G401.6 (cell line): Measurements from ENCODE around the gene SLC39A7.
A peak's percentile ranks its signal among the peaks of the same experiment; 100 is the strongest.

Experiments used
- FAIRE-seq: peaks from 2 replicates; lab custom pipeline; 2012; peaks lifted over from hg19 to GRCh38; lab: Jason Lieb, UNC

SLC39A7 gene

GRCh38 chr6:33236852-33237251, 36.2 kb downstream of the SLC39A7 start:
- no peak for FAIRE-seq

DNA sequence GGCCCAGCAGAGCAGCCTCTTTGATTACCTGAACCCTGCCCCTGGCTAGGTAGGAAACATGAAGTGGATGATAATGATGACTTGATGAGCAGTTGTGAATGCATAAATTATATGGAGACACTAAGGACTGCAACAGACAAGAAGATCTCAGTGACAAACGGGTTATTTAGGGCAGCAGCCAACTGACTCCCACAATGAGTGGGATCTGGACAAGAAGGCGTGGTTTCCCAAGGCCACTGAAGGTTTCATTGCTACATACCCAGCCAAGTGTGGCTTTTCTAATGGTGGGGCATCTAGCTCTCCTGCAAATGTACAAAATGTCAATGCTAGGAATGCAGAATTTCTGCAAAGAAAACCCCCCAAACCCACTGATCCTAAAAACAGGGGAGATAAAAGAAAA, 37.1 kb downstream of the SLC39A7 start:
- no peak for FAIRE-seq

GRCh38 chr6:33241968-33242367, 41.3 kb downstream of the SLC39A7 start:
- FAIRE-seq = no peak

GRCh38 chr6:33243476-33243875, 42.8 kb downstream of the SLC39A7 start:
- no peak for FAIRE-seq

- no peak for FAIRE-seq
Measured at GRCh38 chr6:33247977-33248642, 47.4 kb downstream of the SLC39A7 start.

- no peak for FAIRE-seq
Measured at GRCh38 chr6:33248643-33248931, 47.9 kb downstream of the SLC39A7 start.

DNA sequence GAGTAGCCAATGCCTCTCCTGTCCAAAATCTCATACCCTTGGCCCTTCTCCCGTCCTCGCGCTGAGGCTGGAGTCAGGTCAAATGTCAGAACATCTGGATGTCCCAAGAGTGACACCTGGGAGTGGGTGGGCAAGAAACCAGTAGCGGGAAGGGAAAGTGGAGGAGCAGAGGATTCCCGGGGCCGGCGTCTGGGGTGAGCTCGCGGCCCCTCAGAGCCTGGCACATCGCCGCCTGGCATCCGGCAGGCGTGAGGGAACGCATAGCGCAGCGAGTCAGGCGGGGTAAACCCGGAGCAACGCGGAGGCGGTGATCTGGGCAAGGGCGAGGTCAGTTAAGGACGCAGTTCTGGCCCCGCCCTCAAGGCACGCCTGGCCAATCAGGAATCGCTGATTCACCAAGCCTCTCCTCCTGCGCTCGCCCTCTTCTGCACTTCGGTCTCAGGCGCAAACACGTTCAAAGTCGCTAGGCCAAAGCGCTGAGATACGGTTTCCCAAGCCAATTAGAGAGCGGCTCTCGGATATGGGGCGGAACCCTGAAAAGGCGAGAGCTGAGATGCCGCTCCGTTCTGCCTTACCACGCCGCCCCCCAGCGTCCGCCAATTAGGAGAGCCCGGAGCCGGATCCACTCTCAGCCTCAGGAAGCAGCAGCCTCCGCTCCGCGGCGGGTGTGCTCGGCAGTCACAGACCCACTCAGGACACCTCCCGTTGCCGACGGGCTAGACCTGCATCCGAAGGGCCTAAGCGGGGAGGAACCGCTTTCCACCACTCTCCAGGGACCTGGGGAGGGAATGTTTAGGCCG, 48.5 kb downstream of the SLC39A7 start:
- peak; percentile 99 for FAIRE-seq

DNA sequence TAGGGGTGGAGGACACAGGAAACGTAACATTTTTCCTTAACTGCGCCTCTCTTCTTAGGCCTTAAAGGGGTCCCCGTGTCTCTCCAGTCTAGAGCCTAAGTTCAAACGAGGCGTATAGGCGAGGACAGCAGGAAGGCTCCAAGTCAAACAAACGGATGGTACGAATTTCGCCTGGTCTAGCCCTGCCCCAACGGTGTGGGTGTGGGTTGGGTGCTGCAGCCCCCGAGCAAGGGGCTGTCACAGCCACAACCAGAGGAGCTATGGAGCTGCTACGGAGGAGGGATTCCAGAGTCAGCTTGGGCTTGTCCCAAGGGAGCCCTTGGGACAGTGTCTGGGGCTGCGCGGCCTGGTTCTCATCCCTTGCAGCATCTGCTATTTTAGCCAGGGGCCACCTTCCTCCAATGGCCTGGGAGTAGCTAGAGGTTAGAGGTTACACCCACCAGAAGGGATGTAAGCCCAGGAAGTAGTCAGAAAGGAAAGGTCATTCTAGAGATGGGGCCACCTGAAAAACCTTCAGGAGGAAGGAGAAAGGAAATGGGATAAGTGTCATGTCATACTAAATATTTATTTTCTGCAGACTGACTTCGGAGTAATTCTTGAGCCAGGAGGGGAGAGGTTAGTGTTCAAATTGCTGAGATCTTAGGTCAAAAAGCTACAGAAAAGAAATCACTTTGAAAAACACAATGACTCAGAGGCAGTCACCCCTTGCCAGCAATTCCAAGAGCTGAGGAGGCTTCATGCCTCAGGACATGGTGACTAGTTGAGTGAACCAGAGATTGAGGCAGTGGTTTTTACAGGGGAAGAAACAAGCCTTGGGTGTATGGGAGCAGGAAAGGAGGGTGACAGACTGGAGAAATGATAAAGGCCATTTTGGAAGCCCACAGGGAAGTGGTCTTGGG, 49.3 kb downstream of the SLC39A7 start:
- no peak for FAIRE-seq

GRCh38 chr6:33250731-33251130, 50.1 kb downstream of the SLC39A7 start:
- no peak for FAIRE-seq

DNA sequence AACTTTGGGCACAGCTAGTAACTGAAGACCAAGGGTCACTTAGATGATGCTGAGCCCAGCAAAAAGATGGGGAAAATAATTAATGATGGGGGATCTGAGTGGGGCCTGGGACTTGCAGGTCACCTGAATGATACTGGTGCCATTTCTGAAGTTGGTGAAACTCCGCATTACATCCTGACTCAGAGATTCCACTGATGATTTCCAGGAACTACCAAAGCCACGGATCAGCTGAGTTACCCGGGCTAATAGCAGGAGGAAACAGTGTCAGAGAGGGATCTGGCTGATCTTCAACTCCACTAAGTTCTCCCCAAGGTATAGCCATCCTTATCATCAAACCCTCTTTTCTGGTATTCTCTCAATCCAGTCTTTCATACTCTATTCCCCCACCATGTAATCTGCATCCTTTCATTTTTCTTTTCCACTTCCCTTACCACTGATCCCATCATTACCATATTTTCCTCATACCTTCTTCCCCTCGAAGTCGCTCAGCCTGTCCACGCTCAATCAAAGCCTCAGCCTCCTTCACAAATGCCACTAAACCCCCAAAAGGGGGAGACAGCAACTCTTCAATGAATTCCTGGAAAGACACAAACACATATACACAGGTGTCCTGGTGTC, 50.8 kb downstream of the SLC39A7 start:
- no peak for FAIRE-seq

- no peak for FAIRE-seq
Measured at GRCh38 chr6:33252759-33253158, 52.1 kb downstream of the SLC39A7 start.
